Activated CD8-positive, alpha-beta T cell treated with anti-CD3 and anti-CD28 coated beads for 36 hours (primary cell): Measurements from ENCODE around the gene HELZ2. TPM values are rescaled to one million over a fixed set of nuclear protein-coding genes. Genes with fewer than 3 reads are reported as not detected.

Experiments used
- ATAC-seq: fragments of 200-7000 bp; cut with Tn5 transposase; one replicate; pipeline ENCODE4 v1.10.0; 2021; ENCODE audit warnings: mild to moderate bottlenecking, moderate library complexity
- CTCF ChIA-PET: fragments of 350-600 bp; sonication (Branson Sonifier 250); formaldehyde crosslinking; loops from one replicate; lab custom pipeline; 2021; ENCODE audit warnings: antibody characterized with exemption; lab: Charles Lee
- POLR2A ChIA-PET: fragments of 350-600 bp; sonication (Branson Sonifier 250); formaldehyde crosslinking; loops from one replicate; lab custom pipeline; 2021; ENCODE audit warnings: antibody characterized with exemption; lab: Charles Lee
- DNase-seq: peaks from one replicate; pipeline ENCODE4 v3.0.0-alpha.2; 2020
- H3K27ac Mint-ChIP-seq: one replicate; pipeline ENCODE4 v1.8.0; 2021; ENCODE audit warnings: mild to moderate bottlenecking, mixed read lengths
- H3K27me3 Mint-ChIP-seq: one replicate; pipeline ENCODE4 v1.8.0; 2021; ENCODE audit warnings: mixed read lengths
- H3K36me3 Mint-ChIP-seq: one replicate; pipeline ENCODE4 v1.8.0; 2021; ENCODE audit warnings: low read depth, mixed read lengths
- H3K4me1 Mint-ChIP-seq: one replicate; pipeline ENCODE4 v1.8.0; 2021; ENCODE audit warnings: low read depth, mixed read lengths
- H3K4me3 Mint-ChIP-seq: one replicate; pipeline ENCODE4 v1.8.0; 2021; ENCODE audit warnings: mild to moderate bottlenecking, moderate library complexity, mixed read lengths
- H3K9me3 Mint-ChIP-seq: one replicate; pipeline ENCODE4 v1.8.0; 2021; ENCODE audit warnings: mixed read lengths
- intact Hi-C: fragments of 100-400 bp; cut with micrococcal nuclease; formaldehyde crosslinking; loops from one replicate; pipeline ENCODE4 v1.10.0; 2022
- total RNA-seq, 2 experiments: library from RNA; stranded (reverse); gene quantifications; one replicate each; pipeline ENCODE4 v1.2.3, GENCODE V29; 2021
- TF ChIP-seq, protein P1 (sequence below): fragments of 200-600 bp; IDR thresholded peaks from one replicate; pipeline ENCODE4 v1.8.0; 2022; ENCODE audit warnings: antibody characterized with exemption, mild to moderate bottlenecking

The HELZ2 gene
- total RNA-seq, 2 experiments from 2014 or later = 14.3 to 17.6 TPM

- Mint-ChIP-seq H3K4me3 (no peak overlapping the region), H3K4me1 (peaks cover 12% of the 10 kb centered on the region), H3K36me3 (no peaks in the 10 kb centered on the region), H3K27me3 (no peaks in the 10 kb centered on the region), H3K27ac (no peak overlapping the region), H3K9me3 (no peaks in the 10 kb centered on the region)
- ChIA-PET CTCF (no interaction called here), POLR2A (no interaction called here)
- intact Hi-C loops = no loop called here
- ATAC-seq = no peak
- DNase-seq = no peak
- TF ChIP-seq, protein P1, sequence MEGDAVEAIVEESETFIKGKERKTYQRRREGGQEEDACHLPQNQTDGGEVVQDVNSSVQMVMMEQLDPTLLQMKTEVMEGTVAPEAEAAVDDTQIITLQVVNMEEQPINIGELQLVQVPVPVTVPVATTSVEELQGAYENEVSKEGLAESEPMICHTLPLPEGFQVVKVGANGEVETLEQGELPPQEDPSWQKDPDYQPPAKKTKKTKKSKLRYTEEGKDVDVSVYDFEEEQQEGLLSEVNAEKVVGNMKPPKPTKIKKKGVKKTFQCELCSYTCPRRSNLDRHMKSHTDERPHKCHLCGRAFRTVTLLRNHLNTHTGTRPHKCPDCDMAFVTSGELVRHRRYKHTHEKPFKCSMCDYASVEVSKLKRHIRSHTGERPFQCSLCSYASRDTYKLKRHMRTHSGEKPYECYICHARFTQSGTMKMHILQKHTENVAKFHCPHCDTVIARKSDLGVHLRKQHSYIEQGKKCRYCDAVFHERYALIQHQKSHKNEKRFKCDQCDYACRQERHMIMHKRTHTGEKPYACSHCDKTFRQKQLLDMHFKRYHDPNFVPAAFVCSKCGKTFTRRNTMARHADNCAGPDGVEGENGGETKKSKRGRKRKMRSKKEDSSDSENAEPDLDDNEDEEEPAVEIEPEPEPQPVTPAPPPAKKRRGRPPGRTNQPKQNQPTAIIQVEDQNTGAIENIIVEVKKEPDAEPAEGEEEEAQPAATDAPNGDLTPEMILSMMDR = no peak
These were observed 31.9 kb downstream of the HELZ2 start for GRCh38 chr20:63542031-63542559.

DNA sequence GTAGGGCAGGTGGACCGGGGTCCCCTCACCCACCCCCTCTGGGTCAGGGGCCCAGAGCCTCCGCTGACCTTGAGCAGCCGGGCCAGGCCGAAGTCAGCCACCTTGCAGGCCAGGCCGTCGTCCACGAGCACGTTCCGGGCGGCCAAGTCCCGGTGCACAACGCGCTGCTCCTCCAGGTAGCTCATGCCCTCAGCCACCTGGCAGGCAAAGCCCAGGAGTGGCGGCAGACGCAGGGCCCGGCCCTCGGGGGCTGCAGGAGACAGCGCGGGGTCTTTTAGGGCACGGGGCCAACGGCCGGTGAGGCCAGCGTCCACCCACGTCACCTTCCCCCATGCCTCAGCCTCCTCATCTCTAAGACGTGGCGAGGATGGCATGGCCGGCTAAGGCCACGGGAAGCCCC lies 32.7 kb downstream of the HELZ2 start:
- TF ChIP-seq, protein P1 = no peak
- Mint-ChIP-seq H3K4me3 (no peak overlapping the region), H3K9me3 (no peaks in the 10 kb centered on the region), H3K36me3 (no peaks in the 10 kb centered on the region), H3K27me3 (no peaks in the 10 kb centered on the region), H3K27ac (no peak overlapping the region), H3K4me1 (peaks cover 17% of the 10 kb centered on the region)
- no peak for DNase-seq
- ChIA-PET POLR2A (no interaction called here), CTCF (no interaction called here)
- intact Hi-C loops = no loop called here
- ATAC-seq = no peak

- POLR2A ChIA-PET = no interaction called here
- intact Hi-C loops = no loop called here
- no peak for ATAC-seq
These were observed 33.4 kb downstream of the HELZ2 start for GRCh38 chr20:63540417-63541186.

GRCh38 chr20:63539441-63540370 lies 34.3 kb downstream of the HELZ2 start:
- ChIA-PET CTCF (interaction anchor here (0.7 to 3.5 kb wide), 8 partner anchors 28 to 499 kb away, joined by 3 to 20 read pairs (median 3); no protein-coding TSS in a partner anchor), POLR2A (interaction anchor here (0.9 to 1.2 kb wide), 3 partner anchors 11 to 28 kb away, joined by 3 to 4 read pairs (median 3); no protein-coding TSS in a partner anchor)
- no peak overlapping the region for H3K4me3 Mint-ChIP-seq
- DNase-seq (no peak), ATAC-seq (no peak)
- H3K4me1 Mint-ChIP-seq = peaks cover 17% of the 10 kb centered on the region
- no peaks in the 10 kb centered on the region for H3K36me3 Mint-ChIP-seq
- intact Hi-C loops = no loop called here
- no peaks in the 10 kb centered on the region for H3K27me3 Mint-ChIP-seq
- no peak overlapping the region for H3K27ac Mint-ChIP-seq
- TF ChIP-seq, protein P1 = no peak
- no peaks in the 10 kb centered on the region for H3K9me3 Mint-ChIP-seq

More at GRCh38 chr20:63540417-63541186, 33.4 kb downstream of the HELZ2 start:
- no peak for DNase-seq
- H3K4me3 Mint-ChIP-seq = no peak overlapping the region
- no peak overlapping the region for H3K27ac Mint-ChIP-seq
- H3K27me3 Mint-ChIP-seq = no peaks in the 10 kb centered on the region
- H3K9me3 Mint-ChIP-seq = no peaks in the 10 kb centered on the region
- CTCF ChIA-PET = interaction anchor here (1.4 kb wide), 1 partner anchor 37 kb away, joined by 3 read pairs; no protein-coding TSS in a partner anchor
- H3K36me3 Mint-ChIP-seq = no peaks in the 10 kb centered on the region
- TF ChIP-seq, protein P1 = no peak
- peaks cover 17% of the 10 kb centered on the region for H3K4me1 Mint-ChIP-seq
